Left ventricle myocardium inferior (tissue), 1 donor: ENCODE measurements around the gene TXNDC12. TPM values are rescaled to one million over a fixed set of nuclear protein-coding genes. Genes with fewer than 3 reads are reported as not detected.
"Not testable (repeated sequence)": the region's sequence is repeated elsewhere in the genome, so short reads cannot be mapped to it uniquely, and the experiment has no call there.

Experiments
- DNase-seq: peaks from one replicate; pipeline ENCODE4 v3.0.0-alpha.2; 2020
- H3K27ac ChIP-seq: fragments of 200-600 bp; replicated peaks from 2 replicates; pipeline ENCODE4 v1.8.0; 2021
- H3K27me3 ChIP-seq: fragments of 200-600 bp; 2 replicates; pipeline ENCODE4 v1.8.0; 2021; ENCODE audit warnings: low read depth
- H3K36me3 ChIP-seq: fragments of 200-600 bp; 2 replicates; pipeline ENCODE4 v1.8.0; 2021
- H3K4me1 ChIP-seq: fragments of 200-600 bp; 2 replicates; pipeline ENCODE4 v1.8.0; 2021
- H3K4me3 ChIP-seq: fragments of 200-600 bp; 2 replicates; pipeline ENCODE4 v1.8.0; 2021; ENCODE audit warnings: mild to moderate bottlenecking, moderate library complexity
- H3K9me3 ChIP-seq: fragments of 200-600 bp; replicated peaks from 2 replicates; pipeline ENCODE4 v1.8.0; 2021
- CTCF ChIP-seq: fragments of 200-600 bp; IDR thresholded peaks from 2 replicates; pipeline ENCODE4 v1.8.0; 2021; ENCODE audit warnings: antibody characterized with exemption, mild to moderate bottlenecking, borderline replicate concordance
- intact Hi-C: fragments of 100-400 bp; cut with micrococcal nuclease; formaldehyde crosslinking; loops from one replicate; pipeline ENCODE4 v1.11.0; 2022
- total RNA-seq: library from RNA; stranded (reverse); fragmentation: NEBNext Ultra II Directional; extraction: Animal tissue kit (Norgen Biotek cat#: 25700); gene quantifications from one replicate; pipeline ENCODE4 v1.2.1, GENCODE V29; 2021
- donor health status: DM: no; HTN: yes; CAD: no; lungs with severe emphysema.

The TXNDC12 gene
- total RNA-seq, 1 donor from 2014 or later: 25.7 TPM

GRCh38 chr1:52022133-52022532 is 32.9 kb downstream of the TXNDC12 start:
- no peak overlapping the region for H3K27ac ChIP-seq
- no peaks in the 10 kb centered on the region for H3K27me3 ChIP-seq
- TF ChIP-seq CTCF: no peak
- H3K4me1 ChIP-seq: no peaks in the 10 kb centered on the region
- no peaks in the 10 kb centered on the region for H3K9me3 ChIP-seq
- H3K36me3 ChIP-seq: peaks cover 62% of the 10 kb centered on the region
- intact Hi-C loops: no loop called here
- no peak for DNase-seq
- H3K4me3 ChIP-seq: no peak overlapping the region

- H3K4me3 ChIP-seq: no peak overlapping the region
- DNase-seq: no peak
- intact Hi-C loops: no loop called here
- TF ChIP-seq CTCF: no peak
- H3K4me1 ChIP-seq: no peaks in the 10 kb centered on the region
- peaks cover 68% of the 10 kb centered on the region for H3K27me3 ChIP-seq
- H3K27ac ChIP-seq: no peak overlapping the region
- no peaks in the 10 kb centered on the region for H3K36me3 ChIP-seq
- no peaks in the 10 kb centered on the region for H3K9me3 ChIP-seq
Observed at GRCh38 chr1:52008071-52008809, 46.8 kb downstream of the TXNDC12 start.

GRCh38 chr1:52007215-52008002 is 47.6 kb downstream of the TXNDC12 start:
- DNase-seq: no peak
- Histone ChIP-seq H3K27me3 (peaks cover 77% of the 10 kb centered on the region), H3K4me3 (no peak overlapping the region), H3K9me3 (no peaks in the 10 kb centered on the region), H3K4me1 (no peaks in the 10 kb centered on the region), H3K27ac (no peak overlapping the region), H3K36me3 (no peaks in the 10 kb centered on the region)
- intact Hi-C loops: no loop called here
- TF ChIP-seq CTCF: no peak

- H3K4me3 ChIP-seq, DNase-seq, H3K36me3 ChIP-seq, H3K4me1 ChIP-seq, H3K27ac ChIP-seq, H3K9me3 ChIP-seq, intact Hi-C loops: not testable (repeated sequence)
- H3K27me3 ChIP-seq: peaks cover 78% of the 10 kb centered on the region
Observed at GRCh38 chr1:52006081-52006553, 48.9 kb downstream of the TXNDC12 start.

- H3K27ac ChIP-seq, H3K36me3 ChIP-seq, H3K4me3 ChIP-seq, H3K4me1 ChIP-seq, H3K9me3 ChIP-seq, DNase-seq, intact Hi-C loops: not testable (repeated sequence)
- H3K27me3 ChIP-seq: peaks cover 75% of the 10 kb centered on the region
Observed at GRCh38 chr1:52005548-52005947, 49.4 kb downstream of the TXNDC12 start.

- Histone ChIP-seq H3K36me3 (no peaks in the 10 kb centered on the region), H3K27me3 (peaks cover 60% of the 10 kb centered on the region), H3K27ac (no peak overlapping the region), H3K4me1 (no peaks in the 10 kb centered on the region), H3K4me3 (no peak overlapping the region), H3K9me3 (no peaks in the 10 kb centered on the region)
- intact Hi-C loops: loop anchor here (5.0 kb wide), 1 partner anchor 107 kb away; no protein-coding TSS in a partner anchor
- no peak for TF ChIP-seq CTCF
- DNase-seq: no peak
Observed at GRCh38 chr1:52003877-52004276, 51.1 kb downstream of the TXNDC12 start.
